HepG2 (cell line): ENCODE results near the gene FUOM. TPM values are rescaled to one million over a fixed set of nuclear protein-coding genes. Genes with fewer than 3 reads are reported as not detected.

Experiments
- ARNT2 ChIP-seq: sonication (generic); formaldehyde crosslinking; IDR thresholded peaks from 2 replicates; pipeline ENCODE4 v1.8.0; 2022; ENCODE audit warnings: mild to moderate bottlenecking, low read depth, missing genetic modification reagents, moderate library complexity
- KDM1A ChIP-seq: IDR thresholded peaks from 2 replicates; pipeline ENCODE4 v1.6.1; 2016; ENCODE audit warnings: missing compliant biosample characterization
- KDM5A ChIP-seq: fragments of 200-600 bp; sonication (generic); IDR thresholded peaks from 2 replicates; pipeline ENCODE4 v1.7.0; 2018; ENCODE audit warnings: antibody characterized with exemption, mild to moderate bottlenecking, low read length, borderline replicate concordance
- KMT2B ChIP-seq: IDR thresholded peaks from 2 replicates; pipeline ENCODE4 v1.6.1; 2016; ENCODE audit warnings: missing genetic modification reagents, missing compliant biosample characterization
- MBD4 ChIP-seq: IDR thresholded peaks from 2 replicates; pipeline ENCODE4 v1.6.1; 2012; ENCODE audit warnings: low read length, inconsistent platforms, borderline replicate concordance
- POLR2G ChIP-seq: fragments of 200-400 bp; formaldehyde crosslinking; IDR thresholded peaks from 2 replicates; pipeline ENCODE4 v1.6.1; 2018; ENCODE audit warnings: mild to moderate bottlenecking, low read depth, low read length, moderate library complexity
- XRCC5 ChIP-seq: fragments of 200-400 bp; formaldehyde crosslinking; optimal IDR thresholded peaks from 2 replicates; pipeline ENCODE3; 2017; ENCODE audit warnings: mild to moderate bottlenecking, low read length
- ZNF496 ChIP-seq: sonication (generic); formaldehyde crosslinking; IDR thresholded peaks from 2 replicates; pipeline ENCODE4 v1.8.1; 2023; ENCODE audit warnings: mild to moderate bottlenecking, moderate library complexity, missing genetic modification reagents; ENCODE audit not compliant: insufficient replicate concordance
- ZNF737 ChIP-seq: sonication (generic); formaldehyde crosslinking; IDR thresholded peaks from 2 replicates; pipeline ENCODE4 v1.5.0; 2020; ENCODE audit warnings: missing genetic modification reagents, mild to moderate bottlenecking, borderline replicate concordance
- ZSCAN30 ChIP-seq: sonication (generic); formaldehyde crosslinking; IDR thresholded peaks from 2 replicates; pipeline ENCODE4 v1.5.0; 2020; ENCODE audit warnings: mild to moderate bottlenecking, missing genetic modification reagents
- polyA plus RNA-seq, 8 experiments: library from polyadenylated mRNA; depleted of rRNA in 3 of 8; stranded (reverse) in 7 of 8; unstranded in 1 of 8; fragments of >200 nt; fragmentation: Illumina TruSeq in 4 of 8; extraction: Trizol in 4 of 8; gene quantifications; 2 replicates each; pipeline versions ENCODE4 v1.2.1 to v1.2.3, GENCODE V29; 2011 to 2016; ENCODE audit warnings: low read depth in 4 of 8, missing spikeins in 1 of 8, mixed read lengths in 1 of 8; ENCODE audit not compliant: insufficient read depth in 1 of 8
- total RNA-seq, 5 experiments: library from RNA; depleted of rRNA; stranded (reverse); fragments of >200 nt; fragmentation: Illumina TruSeq; extraction: Trizol; gene quantifications; 2 replicates each; pipeline ENCODE4 v1.2.3, GENCODE V29; 2016; ENCODE audit warnings: low read depth in 1 of 5
- TF ChIP-seq, protein P1 (sequence below): sonication (generic); formaldehyde crosslinking; IDR thresholded peaks from 2 replicates; pipeline ENCODE4 v1.4.0; 2020; ENCODE audit warnings: missing genetic modification reagents, borderline replicate concordance
- TF ChIP-seq, protein P2 (sequence below): IDR thresholded peaks from 2 replicates; pipeline ENCODE4 v1.6.1; 2012; ENCODE audit warnings: low read length, improper control_type of control experiment
- TF ChIP-seq, protein P3 (sequence below): sonication (generic); formaldehyde crosslinking; IDR thresholded peaks from 2 replicates; pipeline ENCODE4 v1.4.0; 2020; ENCODE audit warnings: mild to moderate bottlenecking, missing genetic modification reagents
- TF ChIP-seq, protein P4 (sequence below): sonication (generic); formaldehyde crosslinking; conservative IDR thresholded peaks from 2 replicates; pipeline ENCODE4 v1.8.0; 2022; ENCODE audit warnings: mild to moderate bottlenecking, moderate library complexity, missing genetic modification reagents

Gene FUOM
- total and polyA plus RNA-seq, 2 of the 13 experiments (the other 11 are each of a cell fraction or from before 2014, with no cell fraction given) = 27.5 to 60.4 TPM

DNA sequence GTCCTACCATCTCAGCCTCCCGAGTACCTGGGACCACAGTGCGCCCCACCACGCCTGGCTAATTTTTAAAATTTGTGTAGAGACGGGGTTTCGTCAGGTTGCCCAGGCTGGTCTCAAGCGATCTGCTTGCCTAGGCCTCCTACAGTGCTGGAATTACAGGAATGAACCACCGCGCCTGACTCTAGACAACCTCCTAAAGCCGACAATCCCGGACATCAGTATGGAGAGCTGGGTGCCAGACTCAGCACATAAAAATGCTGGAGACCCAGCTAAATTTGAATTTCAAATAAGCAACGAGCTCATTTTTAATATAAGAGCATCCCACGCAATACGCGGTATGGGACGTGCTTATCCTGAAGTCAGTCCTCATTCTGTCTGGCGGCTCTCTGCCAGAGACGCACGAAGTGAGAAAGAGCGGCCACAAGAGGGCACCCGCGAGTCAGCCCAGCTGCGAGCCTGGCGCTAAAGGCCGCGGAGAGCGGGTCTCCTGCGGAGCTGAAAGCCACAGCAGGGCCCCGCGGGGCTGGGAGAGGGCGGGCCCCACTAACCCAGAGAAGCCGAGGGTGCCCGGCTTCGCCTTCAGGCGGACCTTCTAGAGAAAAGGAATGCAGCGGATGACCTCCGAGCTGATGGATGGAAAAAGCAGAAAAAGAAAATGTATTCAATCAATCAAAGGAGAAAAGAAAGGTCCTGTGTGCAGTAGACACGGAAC, 28.2 kb downstream of the FUOM start (continued):
- TF ChIP-seq, protein P1, sequence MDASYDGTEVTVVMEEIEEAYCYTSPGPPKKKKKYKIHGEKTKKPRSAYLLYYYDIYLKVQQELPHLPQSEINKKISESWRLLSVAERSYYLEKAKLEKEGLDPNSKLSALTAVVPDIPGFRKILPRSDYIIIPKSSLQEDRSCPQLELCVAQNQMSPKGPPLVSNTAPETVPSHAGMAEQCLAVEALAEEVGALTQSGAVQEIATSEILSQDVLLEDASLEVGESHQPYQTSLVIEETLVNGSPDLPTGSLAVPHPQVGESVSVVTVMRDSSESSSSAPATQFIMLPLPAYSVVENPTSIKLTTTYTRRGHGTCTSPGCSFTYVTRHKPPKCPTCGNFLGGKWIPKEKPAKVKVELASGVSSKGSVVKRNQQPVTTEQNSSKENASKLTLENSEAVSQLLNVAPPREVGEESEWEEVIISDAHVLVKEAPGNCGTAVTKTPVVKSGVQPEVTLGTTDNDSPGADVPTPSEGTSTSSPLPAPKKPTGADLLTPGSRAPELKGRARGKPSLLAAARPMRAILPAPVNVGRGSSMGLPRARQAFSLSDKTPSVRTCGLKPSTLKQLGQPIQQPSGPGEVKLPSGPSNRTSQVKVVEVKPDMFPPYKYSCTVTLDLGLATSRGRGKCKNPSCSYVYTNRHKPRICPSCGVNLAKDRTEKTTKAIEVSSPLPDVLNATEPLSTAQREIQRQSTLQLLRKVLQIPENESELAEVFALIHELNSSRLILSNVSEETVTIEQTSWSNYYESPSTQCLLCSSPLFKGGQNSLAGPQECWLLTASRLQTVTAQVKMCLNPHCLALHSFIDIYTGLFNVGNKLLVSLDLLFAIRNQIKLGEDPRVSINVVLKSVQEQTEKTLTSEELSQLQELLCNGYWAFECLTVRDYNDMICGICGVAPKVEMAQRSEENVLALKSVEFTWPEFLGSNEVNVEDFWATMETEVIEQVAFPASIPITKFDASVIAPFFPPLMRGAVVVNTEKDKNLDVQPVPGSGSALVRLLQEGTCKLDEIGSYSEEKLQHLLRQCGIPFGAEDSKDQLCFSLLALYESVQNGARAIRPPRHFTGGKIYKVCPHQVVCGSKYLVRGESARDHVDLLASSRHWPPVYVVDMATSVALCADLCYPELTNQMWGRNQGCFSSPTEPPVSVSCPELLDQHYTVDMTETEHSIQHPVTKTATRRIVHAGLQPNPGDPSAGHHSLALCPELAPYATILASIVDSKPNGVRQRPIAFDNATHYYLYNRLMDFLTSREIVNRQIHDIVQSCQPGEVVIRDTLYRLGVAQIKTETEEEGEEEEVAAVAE (CRISPR knock-in tag) = no peak
- peak; percentile 61 for TF ChIP-seq XRCC5
- TF ChIP-seq KDM1A (CRISPR knock-in tag) = no peak
- TF ChIP-seq MBD4 = no peak
- no peak for TF ChIP-seq ZSCAN30 (CRISPR knock-in tag)
- TF ChIP-seq, protein P2, sequence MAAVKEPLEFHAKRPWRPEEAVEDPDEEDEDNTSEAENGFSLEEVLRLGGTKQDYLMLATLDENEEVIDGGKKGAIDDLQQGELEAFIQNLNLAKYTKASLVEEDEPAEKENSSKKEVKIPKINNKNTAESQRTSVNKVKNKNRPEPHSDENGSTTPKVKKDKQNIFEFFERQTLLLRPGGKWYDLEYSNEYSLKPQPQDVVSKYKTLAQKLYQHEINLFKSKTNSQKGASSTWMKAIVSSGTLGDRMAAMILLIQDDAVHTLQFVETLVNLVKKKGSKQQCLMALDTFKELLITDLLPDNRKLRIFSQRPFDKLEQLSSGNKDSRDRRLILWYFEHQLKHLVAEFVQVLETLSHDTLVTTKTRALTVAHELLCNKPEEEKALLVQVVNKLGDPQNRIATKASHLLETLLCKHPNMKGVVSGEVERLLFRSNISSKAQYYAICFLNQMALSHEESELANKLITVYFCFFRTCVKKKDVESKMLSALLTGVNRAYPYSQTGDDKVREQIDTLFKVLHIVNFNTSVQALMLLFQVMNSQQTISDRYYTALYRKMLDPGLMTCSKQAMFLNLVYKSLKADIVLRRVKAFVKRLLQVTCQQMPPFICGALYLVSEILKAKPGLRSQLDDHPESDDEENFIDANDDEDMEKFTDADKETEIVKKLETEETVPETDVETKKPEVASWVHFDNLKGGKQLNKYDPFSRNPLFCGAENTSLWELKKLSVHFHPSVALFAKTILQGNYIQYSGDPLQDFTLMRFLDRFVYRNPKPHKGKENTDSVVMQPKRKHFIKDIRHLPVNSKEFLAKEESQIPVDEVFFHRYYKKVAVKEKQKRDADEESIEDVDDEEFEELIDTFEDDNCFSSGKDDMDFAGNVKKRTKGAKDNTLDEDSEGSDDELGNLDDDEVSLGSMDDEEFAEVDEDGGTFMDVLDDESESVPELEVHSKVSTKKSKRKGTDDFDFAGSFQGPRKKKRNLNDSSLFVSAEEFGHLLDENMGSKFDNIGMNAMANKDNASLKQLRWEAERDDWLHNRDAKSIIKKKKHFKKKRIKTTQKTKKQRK = no peak
- no peak for TF ChIP-seq ZNF496 (CRISPR knock-in tag)
- no peak for TF ChIP-seq KDM5A
- no peak for TF ChIP-seq ZNF737 (CRISPR knock-in tag)
- TF ChIP-seq ARNT2 = no peak
- TF ChIP-seq, protein P3, sequence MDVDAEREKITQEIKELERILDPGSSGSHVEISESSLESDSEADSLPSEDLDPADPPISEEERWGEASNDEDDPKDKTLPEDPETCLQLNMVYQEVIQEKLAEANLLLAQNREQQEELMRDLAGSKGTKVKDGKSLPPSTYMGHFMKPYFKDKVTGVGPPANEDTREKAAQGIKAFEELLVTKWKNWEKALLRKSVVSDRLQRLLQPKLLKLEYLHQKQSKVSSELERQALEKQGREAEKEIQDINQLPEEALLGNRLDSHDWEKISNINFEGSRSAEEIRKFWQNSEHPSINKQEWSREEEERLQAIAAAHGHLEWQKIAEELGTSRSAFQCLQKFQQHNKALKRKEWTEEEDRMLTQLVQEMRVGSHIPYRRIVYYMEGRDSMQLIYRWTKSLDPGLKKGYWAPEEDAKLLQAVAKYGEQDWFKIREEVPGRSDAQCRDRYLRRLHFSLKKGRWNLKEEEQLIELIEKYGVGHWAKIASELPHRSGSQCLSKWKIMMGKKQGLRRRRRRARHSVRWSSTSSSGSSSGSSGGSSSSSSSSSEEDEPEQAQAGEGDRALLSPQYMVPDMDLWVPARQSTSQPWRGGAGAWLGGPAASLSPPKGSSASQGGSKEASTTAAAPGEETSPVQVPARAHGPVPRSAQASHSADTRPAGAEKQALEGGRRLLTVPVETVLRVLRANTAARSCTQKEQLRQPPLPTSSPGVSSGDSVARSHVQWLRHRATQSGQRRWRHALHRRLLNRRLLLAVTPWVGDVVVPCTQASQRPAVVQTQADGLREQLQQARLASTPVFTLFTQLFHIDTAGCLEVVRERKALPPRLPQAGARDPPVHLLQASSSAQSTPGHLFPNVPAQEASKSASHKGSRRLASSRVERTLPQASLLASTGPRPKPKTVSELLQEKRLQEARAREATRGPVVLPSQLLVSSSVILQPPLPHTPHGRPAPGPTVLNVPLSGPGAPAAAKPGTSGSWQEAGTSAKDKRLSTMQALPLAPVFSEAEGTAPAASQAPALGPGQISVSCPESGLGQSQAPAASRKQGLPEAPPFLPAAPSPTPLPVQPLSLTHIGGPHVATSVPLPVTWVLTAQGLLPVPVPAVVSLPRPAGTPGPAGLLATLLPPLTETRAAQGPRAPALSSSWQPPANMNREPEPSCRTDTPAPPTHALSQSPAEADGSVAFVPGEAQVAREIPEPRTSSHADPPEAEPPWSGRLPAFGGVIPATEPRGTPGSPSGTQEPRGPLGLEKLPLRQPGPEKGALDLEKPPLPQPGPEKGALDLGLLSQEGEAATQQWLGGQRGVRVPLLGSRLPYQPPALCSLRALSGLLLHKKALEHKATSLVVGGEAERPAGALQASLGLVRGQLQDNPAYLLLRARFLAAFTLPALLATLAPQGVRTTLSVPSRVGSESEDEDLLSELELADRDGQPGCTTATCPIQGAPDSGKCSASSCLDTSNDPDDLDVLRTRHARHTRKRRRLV (CRISPR knock-in tag) = no peak
- TF ChIP-seq, protein P4, sequence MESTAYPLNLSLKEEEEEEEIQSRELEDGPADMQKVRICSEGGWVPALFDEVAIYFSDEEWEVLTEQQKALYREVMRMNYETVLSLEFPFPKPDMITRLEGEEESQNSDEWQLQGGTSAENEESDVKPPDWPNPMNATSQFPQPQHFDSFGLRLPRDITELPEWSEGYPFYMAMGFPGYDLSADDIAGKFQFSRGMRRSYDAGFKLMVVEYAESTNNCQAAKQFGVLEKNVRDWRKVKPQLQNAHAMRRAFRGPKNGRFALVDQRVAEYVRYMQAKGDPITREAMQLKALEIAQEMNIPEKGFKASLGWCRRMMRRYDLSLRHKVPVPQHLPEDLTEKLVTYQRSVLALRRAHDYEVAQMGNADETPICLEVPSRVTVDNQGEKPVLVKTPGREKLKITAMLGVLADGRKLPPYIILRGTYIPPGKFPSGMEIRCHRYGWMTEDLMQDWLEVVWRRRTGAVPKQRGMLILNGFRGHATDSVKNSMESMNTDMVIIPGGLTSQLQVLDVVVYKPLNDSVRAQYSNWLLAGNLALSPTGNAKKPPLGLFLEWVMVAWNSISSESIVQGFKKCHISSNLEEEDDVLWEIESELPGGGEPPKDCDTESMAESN (CRISPR knock-in tag) = no peak
- TF ChIP-seq POLR2G = no peak
- TF ChIP-seq KMT2B (CRISPR knock-in tag) = no peak
